GM19023 (cell line): ENCODE measurements around the gene TRIM72.
"Not testable (repeated sequence)": the region's sequence is repeated elsewhere in the genome, so short reads cannot be mapped to it uniquely, and the experiment has no call there.

Experiments used
- ATAC-seq: cut with Tn5 transposase; IDR thresholded peaks from one replicate; pipeline ENCODE4 v1.9.1; 2021; ENCODE audit warnings: mild to moderate bottlenecking, moderate library complexity; ENCODE audit not compliant: unreplicated experiment

Gene TRIM72

DNA sequence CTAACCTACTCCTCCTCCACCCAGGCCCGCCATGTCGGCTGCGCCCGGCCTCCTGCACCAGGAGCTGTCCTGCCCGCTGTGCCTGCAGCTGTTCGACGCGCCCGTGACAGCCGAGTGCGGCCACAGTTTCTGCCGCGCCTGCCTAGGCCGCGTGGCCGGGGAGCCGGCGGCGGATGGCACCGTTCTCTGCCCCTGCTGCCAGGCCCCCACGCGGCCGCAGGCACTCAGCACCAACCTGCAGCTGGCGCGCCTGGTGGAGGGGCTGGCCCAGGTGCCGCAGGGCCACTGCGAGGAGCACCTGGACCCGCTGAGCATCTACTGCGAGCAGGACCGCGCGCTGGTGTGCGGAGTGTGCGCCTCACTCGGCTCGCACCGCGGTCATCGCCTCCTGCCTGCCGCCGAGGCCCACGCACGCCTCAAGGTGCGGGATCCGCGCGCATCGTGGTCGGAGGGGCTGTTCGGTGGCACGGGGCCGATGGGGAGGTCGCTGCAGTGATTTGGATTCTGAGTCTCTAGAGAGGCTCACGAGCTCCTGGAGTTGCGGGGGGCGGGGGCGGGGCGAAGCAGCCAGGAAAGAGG is 878 bp downstream of the TRIM72 start:
- no peak for ATAC-seq

DNA sequence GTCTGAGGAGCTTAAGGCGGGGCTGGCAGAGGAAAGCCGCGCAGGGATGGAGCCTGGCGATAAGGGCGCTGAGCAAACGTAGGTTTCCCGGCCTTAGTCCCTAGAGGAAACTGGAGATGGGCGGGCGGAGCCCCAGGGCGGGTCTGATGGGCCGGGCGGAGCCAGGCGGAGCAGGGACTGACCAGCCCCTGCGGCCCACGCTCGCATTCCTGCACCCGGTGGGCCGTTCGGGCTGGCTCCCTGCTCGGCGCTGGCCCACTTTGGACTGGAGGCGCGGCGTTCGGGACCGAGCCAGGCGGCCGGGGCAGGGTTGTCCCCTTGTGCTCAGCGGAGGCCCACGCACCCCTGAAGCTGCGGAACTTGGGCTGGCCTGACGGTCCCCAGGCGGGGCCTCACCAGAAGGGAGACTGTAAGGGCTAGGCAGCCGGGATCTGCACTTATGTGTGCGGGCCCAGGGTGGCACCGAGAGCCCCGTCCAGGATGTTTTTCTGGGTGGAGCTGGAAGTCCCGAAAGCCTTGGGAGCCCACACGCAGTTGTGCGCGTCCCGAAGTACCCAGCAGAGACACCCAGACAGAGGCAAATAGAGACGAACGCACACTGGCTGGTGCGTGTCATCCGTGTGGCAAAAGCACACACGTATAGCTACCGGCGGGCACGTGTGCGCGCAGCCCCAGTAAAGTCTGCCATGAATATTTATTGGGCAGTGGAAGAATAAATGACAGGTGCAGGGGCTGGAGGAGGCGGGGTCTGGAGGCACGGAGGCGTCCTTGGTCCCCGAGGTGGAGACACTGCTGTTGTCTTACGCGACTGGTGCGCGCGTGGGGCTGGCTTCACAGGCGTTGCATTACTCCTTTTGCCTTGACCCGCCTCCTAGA is 1.6 kb downstream of the TRIM72 start:
- no peak for ATAC-seq

DNA sequence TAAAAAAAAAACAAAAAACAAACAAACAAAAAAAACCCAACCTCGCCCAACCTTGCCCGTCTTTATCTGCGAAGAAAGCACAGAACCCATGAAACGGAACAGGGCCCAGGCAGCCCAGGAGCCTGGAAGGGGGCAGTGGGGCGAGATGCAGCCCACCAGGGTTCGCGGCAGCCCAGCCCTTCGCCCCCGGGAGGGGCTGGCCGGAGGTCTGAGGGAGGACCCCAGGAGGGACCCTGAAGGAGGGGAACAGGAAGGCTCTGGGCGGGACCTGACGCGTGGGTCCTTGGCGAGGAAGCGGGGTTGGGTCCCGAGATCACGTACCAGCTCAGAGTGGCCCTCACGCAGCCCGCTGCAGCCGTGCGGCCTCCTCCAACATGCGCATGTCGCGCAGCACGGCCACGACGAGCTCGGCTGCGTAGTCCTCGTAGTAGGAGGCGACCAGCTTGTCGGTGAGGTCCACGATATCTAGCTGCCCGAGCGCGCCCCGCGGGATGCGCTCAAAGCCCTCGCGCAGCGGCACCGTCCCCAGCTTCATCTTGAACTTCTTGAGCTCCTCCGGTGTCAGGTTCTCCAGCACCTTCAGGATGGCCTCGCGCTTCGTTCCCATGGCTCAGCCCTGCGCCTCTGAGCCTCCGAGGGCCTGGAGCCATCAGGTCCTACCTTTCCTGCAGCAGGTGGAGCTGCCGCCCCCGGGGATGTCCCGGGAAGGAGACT is 2.7 kb downstream of the TRIM72 start, which contains the start of gene PYDC1:
TSS of gene PYDC1 (minus strand) at position 714 of the 714 bp plus-strand sequence. CDS start at position 607, 107 bp downstream.
- ATAC-seq, result no peak

DNA sequence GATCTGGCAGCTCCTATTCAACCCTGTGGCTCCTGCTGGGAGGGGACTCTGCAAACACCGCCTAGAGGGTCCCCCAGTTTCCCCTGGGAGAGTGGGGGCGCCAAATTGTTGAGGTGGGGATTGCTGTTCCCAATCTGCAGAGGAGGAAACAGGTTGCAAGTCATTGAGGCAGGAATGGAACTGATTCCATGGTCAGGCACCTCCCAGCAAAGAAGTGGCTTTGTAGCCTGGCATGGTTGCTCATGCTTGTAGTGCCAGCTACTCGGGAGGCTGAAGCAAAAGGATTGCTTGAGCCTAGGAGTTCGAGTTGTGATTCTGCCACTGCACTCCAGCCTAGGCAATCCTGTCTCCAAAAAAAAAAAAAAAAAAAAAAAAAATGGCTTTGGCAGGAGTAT is 3.2 kb downstream of the TRIM72 start:
- no peak for ATAC-seq

DNA sequence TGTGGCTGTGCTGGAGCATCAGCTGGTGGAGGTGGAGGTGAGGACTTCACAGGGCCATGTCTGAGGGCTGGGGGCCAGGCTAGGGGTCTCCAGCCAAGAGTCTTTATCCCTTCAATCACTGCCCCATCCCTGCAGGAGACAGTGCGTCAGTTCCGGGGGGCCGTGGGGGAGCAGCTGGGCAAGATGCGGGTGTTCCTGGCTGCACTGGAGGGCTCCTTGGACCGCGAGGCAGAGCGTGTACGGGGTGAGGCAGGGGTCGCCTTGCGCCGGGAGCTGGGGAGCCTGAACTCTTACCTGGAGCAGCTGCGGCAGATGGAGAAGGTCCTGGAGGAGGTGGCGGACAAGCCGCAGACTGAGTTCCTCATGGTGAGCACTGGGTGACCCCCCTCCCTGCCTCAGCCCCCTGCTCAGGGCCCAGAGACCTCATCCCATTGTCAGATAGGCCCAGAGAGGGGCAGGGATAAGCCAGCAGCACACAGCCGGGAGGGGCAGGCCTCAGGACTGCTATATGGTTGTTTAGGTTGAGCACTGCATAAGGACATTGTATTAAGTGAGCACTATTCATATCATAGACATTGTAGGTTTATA is 5.3 kb downstream of the TRIM72 start:
- no peak for ATAC-seq

DNA sequence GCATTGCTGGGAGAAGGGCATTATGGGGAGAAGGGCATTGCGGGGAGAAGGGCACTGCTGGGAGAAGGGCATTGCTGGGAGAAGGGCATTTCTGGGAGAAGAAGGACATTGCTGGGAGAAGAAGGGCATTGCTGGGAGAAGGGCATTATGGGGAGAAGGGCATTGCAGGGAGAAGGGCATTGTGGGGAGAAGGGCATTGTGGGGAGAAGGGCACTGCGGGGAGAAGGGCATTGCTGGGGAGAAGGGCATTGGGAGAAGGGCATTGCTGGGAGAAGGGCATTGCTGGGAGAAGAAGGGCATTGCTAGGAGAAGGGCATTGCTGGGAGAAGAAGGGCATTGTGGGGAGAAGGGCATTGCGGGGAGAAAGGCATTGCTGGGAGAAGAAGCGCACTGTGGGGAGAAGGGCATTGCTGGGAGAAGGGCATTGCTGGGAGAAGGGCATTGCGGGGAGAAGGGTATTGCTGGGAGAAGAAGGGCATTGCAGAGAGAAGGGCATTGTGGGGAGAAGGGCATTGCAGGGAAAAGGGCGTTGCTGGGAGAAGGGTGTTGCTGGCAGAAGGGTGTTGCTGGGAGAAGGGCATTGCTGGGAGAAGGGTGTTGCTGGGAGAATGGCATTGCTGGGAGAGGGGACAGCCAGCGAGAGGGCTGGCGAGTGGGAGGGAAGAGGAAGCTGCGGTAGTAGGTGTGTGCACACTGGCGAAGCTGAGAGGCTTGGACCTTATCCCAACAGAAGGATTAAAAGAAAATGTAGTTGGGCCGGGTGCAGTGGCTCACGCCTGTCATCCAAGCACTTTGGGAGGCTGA is 7.6 kb downstream of the TRIM72 start:
- no peak for ATAC-seq

DNA sequence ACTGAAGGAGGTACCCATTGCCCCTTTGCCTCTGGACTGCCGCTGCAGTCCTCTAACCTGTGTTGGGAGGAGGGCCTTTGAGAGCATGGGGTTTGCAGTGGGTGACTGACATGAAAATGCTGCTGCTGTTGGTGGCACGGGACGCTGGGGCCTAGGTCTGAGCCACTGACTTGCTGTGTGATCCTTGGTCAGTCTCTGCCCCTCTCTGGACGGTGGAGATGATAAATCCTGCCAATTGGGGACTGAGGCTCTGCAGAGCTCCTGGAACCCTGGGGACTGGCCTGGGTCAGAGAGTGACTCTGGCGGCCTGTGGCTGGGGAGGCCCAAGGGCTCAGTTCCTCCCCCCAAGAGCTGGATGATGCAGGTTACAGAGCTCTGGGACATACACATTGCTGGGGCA is 9.1 kb downstream of the TRIM72 start:
- ATAC-seq, result no peak

DNA sequence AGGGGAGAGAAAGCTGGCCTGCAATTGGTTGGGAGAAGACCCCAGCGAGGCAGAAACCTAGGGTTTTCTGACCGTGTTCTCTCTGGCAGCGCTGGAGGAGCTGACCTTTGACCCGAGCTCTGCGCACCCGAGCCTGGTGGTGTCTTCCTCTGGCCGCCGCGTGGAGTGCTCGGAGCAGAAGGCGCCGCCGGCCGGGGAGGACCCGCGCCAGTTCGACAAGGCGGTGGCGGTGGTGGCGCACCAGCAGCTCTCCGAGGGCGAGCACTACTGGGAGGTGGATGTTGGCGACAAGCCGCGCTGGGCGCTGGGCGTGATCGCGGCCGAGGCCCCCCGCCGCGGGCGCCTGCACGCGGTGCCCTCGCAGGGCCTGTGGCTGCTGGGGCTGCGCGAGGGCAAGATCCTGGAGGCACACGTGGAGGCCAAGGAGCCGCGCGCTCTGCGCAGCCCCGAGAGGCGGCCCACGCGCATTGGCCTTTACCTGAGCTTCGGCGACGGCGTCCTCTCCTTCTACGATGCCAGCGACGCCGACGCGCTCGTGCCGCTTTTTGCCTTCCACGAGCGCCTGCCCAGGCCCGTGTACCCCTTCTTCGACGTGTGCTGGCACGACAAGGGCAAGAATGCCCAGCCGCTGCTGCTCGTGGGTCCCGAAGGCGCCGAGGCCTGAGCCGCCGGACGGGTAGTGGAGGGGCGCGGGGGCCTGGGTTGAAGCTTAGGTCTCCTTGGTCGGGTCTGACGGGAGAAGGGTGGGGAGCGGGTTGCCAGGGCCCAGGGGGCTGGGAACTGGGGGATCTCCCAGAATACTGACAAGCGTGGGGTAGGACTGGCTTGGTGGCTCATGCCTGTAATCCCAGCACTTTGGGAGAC is 10.4 kb downstream of the TRIM72 start:
- ATAC-seq, result no peak

DNA sequence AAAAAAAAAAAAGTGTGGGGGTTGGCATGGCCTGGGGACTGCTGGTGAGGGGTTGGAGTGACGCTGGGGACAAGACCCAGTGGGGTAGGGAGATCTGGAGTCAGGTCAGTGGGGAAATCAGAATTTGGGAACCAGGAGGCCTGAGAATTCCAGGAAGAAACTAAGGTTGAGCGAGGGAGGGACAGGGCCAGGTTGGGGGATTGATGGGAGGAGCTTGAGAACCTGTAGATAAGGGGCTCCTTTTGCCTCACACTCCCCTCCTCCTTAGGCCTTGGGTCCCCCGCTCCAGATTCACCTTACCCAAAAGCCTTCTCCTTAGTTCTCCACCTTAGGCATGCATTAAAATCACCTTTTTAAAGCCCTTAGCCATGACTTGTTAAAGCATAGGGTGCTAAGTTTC is 11.3 kb downstream of the TRIM72 start:
- ATAC-seq, result no peak

DNA sequence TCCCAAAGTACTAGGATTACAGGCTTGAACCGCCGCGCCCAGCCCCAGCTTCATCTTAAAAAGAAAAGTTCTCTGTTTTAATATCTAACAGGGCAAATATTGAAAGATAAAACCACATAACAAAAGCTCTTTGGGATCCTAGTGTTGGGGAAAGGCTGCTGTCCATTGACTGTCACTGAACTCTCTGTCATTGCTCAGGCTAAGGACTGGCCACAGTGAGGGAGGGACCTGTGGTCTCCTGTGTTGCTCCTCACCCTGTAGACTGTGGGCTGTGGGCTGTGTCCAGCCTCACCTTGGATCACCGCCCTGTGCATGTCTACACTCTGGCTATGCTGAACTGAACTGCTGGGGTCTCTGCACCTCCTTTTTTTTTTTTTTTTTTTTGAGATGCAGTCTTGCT is 14.3 kb downstream of the TRIM72 start:
- ATAC-seq, result no peak

DNA sequence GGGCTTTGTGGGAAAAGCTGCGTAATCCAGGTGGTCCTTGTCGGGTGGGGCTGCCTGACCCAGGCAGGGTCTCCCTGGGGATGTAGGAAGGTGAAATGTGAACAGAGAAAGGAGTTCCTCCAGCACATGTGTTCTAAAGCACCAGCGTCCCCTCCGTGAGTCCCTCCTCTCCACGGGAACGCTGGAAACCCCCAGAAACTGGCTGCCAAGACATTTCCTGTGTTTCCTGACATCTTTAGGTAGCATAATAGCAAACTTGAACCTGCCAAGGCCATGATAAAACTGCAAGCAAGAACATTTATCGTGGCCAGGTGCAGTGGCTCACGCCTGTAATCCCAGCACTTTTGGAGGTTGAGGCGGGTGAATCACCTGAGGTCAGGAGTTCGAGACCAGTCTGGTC is 15.6 kb downstream of the TRIM72 start:
- ATAC-seq, result no peak

DNA sequence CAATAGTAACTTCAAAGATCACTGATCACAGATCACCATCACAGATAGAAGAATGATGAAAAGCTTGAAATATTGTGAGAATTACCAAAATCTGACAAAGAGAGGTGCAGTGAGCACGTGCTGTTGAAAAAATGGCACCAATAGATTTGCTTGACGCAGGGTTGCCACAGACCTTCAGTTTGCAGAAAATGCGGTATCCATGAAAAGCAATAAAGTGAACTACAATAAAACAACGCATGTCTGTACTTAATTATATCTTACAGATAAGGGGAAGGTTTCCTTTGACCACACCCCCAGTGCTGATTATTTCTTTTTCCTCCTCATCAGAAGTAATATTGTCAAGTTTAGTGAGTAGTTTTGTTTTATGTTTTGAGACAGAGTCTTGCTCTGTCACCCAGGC is 24.1 kb downstream of the TRIM72 start:
- ATAC-seq, result no peak

DNA sequence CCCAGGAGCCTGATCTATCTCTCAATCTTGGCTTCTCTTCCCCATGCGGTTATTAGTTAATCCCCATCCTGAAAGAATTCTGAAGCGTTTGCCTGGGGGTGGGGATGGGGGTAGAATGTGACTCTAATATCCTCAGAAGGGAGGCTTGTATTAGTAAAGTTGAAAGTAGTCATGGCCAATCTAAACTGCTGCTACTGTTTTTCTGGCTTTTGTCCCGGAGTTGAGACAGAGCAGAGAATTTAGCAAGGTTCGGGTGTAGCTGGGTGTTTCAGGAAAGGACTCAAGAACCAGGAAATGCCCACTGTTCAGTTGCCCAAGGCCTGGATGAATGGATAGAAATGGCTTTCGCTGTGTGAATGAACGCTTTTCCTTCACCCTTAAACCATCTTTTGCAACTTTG is 28.3 kb downstream of the TRIM72 start:
- ATAC-seq, result no peak

DNA sequence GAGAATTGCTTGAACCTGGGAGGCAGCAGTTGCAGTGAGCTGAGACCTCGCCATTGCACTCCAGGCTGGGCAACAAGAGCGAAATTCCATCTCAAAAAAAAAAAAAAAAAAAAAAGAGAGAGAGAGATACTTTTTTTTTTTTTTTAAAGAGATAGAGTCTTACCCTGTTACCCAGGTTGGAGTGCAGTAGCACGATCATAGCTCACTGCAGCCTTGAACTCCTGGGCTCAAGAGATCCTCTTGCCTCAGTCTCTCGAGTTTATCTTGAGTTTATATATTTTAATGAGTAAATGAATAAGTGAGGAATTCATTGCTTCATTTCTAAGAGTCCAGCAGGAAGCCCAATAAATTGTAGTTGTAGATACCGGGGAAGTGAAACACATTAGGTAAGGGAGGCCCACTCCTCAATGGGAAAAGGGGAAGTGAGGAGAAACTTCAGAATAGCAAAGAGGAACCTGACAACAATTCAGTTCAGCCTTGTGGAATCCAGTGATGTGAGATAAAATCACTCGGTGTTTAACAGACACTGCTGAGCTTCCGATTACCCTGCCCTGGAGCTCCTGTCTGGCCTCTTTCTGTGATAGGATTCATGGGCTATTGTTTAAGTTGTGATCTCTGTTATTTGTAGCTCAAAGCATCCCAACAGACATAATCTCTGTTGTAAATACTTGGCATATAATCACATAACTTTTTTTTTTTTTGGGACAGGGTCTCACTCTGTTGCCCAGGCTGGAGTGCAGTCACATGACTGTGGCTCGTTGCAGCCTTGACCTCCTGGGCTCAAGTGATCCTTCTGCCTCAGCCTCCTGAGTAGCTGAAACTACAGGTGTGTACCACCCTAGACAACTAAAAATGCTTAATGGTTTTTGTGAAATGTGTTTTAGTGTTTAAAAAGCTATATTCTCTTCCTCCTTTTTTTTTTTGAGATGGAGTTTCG is 30.1 kb downstream of the TRIM72 start:
- ATAC-seq, result no peak

DNA sequence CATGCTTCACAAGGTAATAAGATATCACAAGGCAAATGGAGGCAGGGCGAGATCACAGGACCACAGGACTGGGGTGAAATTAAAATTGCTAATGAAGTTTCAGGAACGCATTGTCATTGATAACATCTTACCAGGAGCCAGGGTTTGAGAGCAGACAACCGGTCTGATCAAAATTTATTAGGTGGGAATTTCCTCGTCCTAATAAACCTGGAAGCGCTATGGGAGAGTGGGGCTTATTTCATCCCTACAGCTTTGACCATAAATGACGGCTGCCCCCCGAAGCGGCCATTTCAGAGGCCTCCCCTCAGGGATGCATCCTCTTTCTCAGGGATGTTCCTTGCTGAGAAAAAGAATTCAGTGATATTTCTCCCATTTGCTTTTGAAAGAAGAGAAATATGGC is 31.7 kb downstream of the TRIM72 start:
- ATAC-seq, result not testable (repeated sequence)

DNA sequence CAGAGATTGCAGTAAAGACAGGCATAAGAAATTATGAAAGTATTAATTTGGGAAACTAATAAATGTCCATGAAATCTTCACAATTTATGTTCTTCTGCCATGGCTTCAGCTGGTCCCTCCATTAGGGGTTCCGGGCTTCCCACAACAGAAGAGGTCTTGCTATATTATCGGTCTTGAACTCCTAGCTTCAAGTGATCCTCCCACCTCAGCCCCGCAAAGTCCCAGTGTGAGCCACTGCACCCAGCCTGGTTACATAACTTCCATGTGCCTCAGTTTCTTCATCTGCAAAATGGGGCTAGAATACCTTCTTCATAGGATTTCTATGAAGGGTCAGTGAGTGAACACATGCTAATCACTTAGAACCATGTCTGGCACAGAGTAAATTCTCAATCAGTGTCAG is 32.4 kb downstream of the TRIM72 start:
- no peak for ATAC-seq

DNA sequence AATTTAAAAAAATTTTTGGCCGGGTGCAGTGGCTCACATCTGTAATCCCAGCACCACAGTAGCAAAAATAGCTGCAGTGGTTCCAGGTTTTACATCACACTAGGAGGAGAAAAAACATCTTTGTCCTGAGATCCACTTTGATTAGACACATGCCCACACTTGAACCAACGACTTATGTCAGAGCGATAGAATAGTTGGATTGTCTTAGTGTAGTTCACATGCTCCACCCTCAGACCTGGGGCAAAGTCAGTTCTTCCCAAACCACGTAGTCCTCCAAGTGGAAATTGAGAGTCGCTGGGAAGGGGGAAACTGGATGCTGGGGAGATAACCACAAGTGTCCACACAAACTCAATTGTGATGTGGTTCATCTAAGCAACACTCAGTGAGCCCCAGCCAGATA is 34.4 kb downstream of the TRIM72 start:
- ATAC-seq, result no peak

DNA sequence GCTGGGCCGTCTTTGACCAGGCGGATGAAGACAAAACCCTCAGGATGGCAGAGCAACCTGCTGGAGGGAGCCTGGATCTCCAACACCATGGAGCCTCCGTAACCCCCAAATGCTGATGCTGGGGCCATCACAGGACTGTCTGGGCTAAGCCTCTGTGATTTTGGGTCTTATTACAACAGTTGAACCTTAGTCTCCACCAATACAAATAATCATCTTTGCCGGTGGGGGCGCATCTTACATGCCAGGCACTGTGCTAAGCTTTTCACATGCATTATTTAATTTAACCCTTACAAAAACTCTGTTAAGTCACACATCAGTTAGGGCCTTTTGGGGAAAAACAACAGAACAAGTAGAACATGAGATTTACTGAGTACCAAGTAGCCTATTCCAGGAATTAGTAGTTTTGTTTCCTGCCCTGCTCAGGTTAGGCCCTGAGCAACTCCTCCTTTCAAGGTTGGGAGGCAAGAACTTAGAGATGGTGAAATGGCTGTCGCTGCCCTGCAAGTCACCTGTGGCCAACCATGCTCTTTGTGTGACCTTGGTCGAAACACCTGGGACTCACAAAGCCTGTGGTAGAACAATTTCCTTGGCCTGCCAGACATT is 37.0 kb downstream of the TRIM72 start:
- no peak for ATAC-seq
